ENCODE measurements around the gene RXFP2.

Gene RXFP2

DNA sequence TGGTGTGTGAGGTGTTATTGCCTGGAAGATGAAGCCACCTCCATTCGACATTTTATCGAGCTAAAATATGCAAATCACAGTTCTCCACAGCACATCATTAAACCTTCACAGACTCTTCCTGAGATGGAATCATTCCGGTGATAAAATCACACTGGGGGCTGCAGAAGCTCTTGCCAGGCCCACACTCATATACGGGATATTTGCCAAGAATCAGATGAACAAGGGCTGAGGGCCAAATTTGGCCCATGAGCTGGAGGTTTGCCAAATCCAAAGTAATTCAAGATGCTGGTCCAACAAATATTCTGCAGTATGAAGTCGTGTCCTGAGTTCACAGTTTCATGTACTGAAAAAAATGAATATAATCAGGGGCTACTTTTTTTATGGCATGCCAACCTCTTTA lies 16.7 kb upstream of the RXFP2 start:
- H3K4me3 ChIP-seq (ENCODE audit: low read depth, low read length): no peak overlapping the region
- TF ChIP-seq, protein P1, sequence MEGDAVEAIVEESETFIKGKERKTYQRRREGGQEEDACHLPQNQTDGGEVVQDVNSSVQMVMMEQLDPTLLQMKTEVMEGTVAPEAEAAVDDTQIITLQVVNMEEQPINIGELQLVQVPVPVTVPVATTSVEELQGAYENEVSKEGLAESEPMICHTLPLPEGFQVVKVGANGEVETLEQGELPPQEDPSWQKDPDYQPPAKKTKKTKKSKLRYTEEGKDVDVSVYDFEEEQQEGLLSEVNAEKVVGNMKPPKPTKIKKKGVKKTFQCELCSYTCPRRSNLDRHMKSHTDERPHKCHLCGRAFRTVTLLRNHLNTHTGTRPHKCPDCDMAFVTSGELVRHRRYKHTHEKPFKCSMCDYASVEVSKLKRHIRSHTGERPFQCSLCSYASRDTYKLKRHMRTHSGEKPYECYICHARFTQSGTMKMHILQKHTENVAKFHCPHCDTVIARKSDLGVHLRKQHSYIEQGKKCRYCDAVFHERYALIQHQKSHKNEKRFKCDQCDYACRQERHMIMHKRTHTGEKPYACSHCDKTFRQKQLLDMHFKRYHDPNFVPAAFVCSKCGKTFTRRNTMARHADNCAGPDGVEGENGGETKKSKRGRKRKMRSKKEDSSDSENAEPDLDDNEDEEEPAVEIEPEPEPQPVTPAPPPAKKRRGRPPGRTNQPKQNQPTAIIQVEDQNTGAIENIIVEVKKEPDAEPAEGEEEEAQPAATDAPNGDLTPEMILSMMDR (IDR thresholded peaks at IDR 0.05; ENCODE audit: low read depth, low read length): no peak

DNA sequence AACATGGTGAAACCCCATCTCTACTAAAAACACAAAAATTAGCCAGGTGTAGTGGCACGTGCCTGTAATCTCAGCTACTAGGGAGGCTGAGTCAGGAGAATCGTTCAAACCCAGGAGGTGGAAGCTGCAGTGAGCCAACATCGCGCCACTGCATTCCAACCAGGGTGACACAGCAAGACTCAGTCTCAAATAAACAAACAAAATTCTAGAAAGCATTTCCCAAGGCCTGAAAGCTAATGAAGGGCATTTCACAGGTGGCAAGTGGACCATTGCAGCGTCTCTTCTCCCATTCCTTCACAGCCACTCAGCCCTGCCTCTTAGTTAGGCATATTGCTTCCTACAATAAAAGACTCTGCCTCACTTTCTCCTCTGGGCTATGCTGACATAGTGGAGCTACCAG lies 13.5 kb upstream of the RXFP2 start:
- TF ChIP-seq, protein P1 (IDR thresholded peaks at IDR 0.05; ENCODE audit: low read depth, low read length): no peak
- no peak overlapping the region for H3K4me3 ChIP-seq (ENCODE audit: low read depth, low read length)

DNA sequence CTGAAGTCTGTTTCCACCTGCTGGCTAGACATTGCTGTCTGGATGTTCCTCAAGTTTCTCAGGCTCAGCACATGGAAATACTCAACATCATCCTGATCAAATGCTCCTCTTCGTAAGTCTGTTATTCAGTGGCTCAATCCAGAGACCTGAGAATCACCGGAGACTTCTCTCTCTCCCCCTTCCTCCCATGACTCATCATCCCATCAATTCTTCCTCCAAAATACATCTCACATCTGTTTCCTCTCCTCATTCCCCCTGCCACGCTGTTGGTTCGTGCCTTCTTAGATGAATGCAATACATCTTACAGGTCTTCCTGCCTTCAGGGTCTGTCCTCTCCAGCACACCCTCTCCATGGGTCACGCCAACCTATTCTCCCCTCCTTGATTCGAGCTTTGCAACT lies 7.4 kb upstream of the RXFP2 start:
- H3K4me3 ChIP-seq (ENCODE audit: low read depth, low read length): no peak overlapping the region
- TF ChIP-seq, protein P1 (IDR thresholded peaks at IDR 0.05; ENCODE audit: low read depth, low read length): no peak

DNA sequence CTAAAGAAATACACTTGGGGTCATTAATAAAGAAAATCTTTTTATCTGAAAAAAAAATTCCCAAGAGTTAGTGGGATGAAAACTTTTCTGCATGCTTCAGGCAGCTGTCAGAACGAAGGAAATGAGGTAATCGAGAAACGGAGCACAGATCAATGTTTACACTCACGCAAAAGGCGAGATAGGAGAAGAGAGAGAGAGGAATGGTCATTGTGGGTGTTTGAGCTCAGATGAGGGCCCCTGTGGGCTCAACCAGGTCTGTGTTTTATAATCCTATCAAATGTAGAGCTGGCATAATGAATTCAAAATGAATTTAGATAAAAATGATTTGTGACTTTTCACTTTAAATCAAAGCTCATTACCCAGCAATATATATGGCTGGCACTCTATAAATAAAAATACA lies 6.3 kb upstream of the RXFP2 start:
- peak overlapping the region; percentile 5 for H3K4me3 ChIP-seq (ENCODE audit: low read depth, low read length)
- TF ChIP-seq, protein P1 (IDR thresholded peaks at IDR 0.05; ENCODE audit: low read depth, low read length): no peak

DNA sequence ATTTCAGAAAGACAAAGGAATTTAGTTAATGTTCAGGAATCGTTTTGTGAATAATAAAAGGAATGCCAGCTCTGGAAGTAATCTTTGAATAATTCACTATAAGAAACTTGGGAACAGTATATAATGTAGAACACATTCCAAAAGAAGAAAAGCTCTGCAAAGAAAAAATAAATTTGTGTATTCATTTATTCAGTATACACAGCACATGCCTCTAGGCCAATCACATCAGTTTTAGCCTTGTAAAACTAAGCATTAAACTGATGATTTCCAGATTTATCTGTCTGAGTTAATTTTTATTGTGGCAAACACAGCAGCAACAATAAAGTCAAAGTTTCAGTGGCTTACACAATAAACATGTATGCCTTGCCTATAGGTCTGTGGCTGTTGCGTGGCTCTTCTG lies 5.7 kb upstream of the RXFP2 start:
- TF ChIP-seq, protein P1 (IDR thresholded peaks at IDR 0.05; ENCODE audit: low read depth, low read length): no peak
- H3K4me3 ChIP-seq (ENCODE audit: low read depth, low read length): no peak overlapping the region

DNA sequence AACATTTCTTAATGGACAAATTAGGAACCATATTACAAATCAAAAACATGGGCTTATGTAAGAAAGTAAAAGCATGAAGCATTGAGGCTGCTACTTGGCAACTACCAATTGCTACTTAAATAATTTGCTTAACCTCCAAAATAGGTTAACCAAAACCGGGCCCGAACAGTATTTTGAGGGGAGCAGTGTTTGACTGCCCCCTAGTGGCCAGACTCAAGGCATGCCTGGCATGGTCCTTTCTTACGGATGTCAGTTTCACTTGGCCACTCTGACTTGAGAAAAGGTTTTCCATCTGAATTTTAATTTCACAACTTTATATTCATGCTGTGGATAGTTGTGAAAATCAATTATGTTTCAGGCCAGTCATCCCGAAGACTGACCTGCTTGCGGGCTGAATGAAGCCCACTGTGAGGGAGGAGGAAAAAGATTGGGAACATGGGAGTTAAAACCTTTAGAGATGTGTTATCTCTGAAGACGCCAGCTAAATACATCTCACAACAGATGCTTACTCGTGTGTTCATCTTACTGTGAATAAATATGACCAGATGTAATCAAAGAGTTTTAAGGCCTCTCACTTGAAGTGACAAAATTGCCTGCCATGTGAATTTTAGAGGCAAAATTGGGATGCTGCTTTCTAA lies 2.9 kb downstream of the RXFP2 start:
- H3K4me3 ChIP-seq (ENCODE audit: low read depth, low read length): peak overlapping the region; percentile 5

DNA sequence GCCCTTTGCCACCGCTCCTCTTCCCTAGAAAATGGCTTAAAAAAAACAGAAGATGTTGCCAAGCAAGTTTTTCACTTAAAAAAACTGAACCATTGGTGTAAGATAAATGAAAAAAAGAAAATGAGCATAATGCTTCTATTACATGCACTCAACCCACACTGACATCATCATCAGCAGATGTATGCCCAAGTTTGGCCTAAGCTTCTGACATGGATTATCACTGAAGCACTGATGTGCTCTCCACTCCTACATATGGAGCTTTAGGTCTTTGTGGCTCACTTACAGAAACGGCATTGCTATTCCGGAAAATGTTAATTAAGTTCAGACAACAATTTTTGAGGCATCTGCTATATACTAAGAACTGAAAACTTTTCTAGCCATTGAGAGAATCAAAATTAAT lies 8.0 kb downstream of the RXFP2 start:
- TF ChIP-seq, protein P1 (IDR thresholded peaks at IDR 0.05; ENCODE audit: low read depth, low read length): no peak

More for the DNA sequence above, 2.9 kb downstream of the RXFP2 start:
- TF ChIP-seq, protein P1 (IDR thresholded peaks at IDR 0.05; ENCODE audit: low read depth, low read length): peak; percentile 94

More for the DNA sequence above, 8.0 kb downstream of the RXFP2 start:
- H3K4me3 ChIP-seq (ENCODE audit: low read depth, low read length): no peak overlapping the region

Data from WI38 (cell line).